ENCODE data around the gene MED28. TPM values are rescaled to one million over a fixed set of nuclear protein-coding genes. Genes with fewer than 3 reads are reported as not detected.

Gene MED28
- total RNA-seq, 4 donors from 2014 or later = 6.1 to 14.5 (median 11.5) TPM

DNA sequence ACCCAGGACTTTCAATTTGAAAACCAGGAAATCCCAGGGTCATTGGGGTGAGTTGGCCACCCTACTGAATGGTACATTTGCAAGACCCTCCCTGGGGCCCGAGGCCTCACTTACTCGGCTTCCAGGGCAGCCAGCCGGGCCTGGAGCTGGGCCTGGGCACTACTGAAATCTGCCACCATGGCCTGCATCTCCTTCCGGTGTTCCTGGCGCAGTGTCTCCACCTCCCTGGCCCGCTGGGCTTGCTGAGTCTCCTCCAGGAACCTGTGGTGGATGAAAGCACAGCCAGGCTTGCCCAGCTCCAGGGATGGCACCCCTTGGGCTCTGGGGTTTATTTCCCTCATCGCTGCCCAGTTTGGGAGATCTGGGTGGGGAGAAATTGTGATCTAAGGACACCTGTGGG, 24.7 kb downstream of the MED28 start:
- no peak overlapping the region for H3K4me3 ChIP-seq
- intact Hi-C loops (cut with DNase I) = loop anchor here (5.0 kb wide), 1 partner anchor 87 kb away; no protein-coding TSS in a partner anchor
- WGBS, 2 donors = no CpG with 5 or more reads among the region's 7 CpGs
- H3K36me3 ChIP-seq = peaks cover 0 to 31% (median 0%) of the 10 kb centered on the region in 3 donors
- TF ChIP-seq, protein P1, sequence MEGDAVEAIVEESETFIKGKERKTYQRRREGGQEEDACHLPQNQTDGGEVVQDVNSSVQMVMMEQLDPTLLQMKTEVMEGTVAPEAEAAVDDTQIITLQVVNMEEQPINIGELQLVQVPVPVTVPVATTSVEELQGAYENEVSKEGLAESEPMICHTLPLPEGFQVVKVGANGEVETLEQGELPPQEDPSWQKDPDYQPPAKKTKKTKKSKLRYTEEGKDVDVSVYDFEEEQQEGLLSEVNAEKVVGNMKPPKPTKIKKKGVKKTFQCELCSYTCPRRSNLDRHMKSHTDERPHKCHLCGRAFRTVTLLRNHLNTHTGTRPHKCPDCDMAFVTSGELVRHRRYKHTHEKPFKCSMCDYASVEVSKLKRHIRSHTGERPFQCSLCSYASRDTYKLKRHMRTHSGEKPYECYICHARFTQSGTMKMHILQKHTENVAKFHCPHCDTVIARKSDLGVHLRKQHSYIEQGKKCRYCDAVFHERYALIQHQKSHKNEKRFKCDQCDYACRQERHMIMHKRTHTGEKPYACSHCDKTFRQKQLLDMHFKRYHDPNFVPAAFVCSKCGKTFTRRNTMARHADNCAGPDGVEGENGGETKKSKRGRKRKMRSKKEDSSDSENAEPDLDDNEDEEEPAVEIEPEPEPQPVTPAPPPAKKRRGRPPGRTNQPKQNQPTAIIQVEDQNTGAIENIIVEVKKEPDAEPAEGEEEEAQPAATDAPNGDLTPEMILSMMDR (IDR thresholded peaks at IDR 0.05) = no peak
- TF ChIP-seq POLR2A (IDR thresholded peaks at IDR 0.05) = no peak
- DNase-seq = no peak
- H3K4me1 ChIP-seq = peaks cover 0 to 6% (median 0%) of the 10 kb centered on the region in 3 donors
- no peaks in the 10 kb centered on the region for H3K9me3 ChIP-seq
- H3K27ac ChIP-seq = no peak overlapping the region
- H3K27me3 ChIP-seq = peaks cover 0 to 12% (median 0%) of the 10 kb centered on the region in 4 donors

DNA sequence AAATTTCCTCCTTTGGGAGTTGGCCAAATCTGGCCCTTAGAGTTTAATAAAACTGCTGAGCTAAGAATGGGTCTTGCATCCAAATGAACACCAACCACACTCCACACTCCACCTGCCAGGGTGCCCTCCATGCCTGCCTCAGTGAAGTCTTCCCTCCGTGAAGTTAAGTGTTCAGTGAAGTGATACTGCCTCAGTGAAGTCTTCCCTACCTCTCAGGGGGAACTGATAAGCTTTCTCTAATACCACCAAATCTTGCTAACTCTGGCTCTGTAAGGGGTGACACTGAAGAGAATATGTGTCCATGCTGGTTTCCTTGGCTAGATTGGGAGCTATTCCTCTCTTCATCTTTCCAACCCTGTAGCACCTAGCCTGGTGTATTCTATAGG, 27.9 kb downstream of the MED28 start:
- no peak for DNase-seq
- intact Hi-C loops (cut with DNase I) = no loop called here
- no peak for TF ChIP-seq POLR2A (IDR thresholded peaks at IDR 0.05)
- TF ChIP-seq, protein P1 (IDR thresholded peaks at IDR 0.05) = no peak
- Histone ChIP-seq H3K4me3 (no peak overlapping the region), H3K4me1 (no peaks in the 10 kb centered on the region), H3K27ac (no peak overlapping the region), H3K27me3 (peaks cover 0 to 12% (median 0%) of the 10 kb centered on the region in 4 donors), H3K9me3 (no peaks in the 10 kb centered on the region), H3K36me3 (peaks cover 0 to 7% (median 0%) of the 10 kb centered on the region in 3 donors)
- 77 to 80% methylated on average over 1 of the region's 1 CpG for WGBS, 2 donors

DNA sequence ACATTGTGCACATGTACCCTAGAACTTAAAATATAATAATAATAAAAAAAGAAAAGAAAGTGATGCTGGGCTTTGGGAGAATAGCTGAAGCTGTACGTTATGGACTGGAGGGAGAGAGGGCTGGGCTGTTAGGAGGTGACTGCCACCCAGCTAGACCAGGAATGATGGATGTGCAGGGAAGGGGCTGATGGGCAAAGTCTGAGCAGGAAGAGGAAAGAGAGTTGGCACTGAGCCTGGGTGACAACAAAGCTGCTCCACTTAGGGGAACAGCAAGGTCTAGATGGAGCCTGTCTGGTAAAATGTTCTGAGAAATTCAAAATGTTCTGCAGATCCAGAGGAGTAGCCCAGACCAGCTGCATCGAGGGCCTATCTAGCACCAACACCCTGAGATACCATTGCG, 32.3 kb downstream of the MED28 start:
- H3K9me3 ChIP-seq = no peaks in the 10 kb centered on the region
- WGBS, 2 donors = 60 to 64% methylated on average over 3 of the region's 3 CpGs
- no peak overlapping the region for H3K27ac ChIP-seq
- no peak overlapping the region for H3K4me3 ChIP-seq
- peaks cover 0 to 11% (median 0%) of the 10 kb centered on the region in 4 donors for H3K27me3 ChIP-seq
- H3K36me3 ChIP-seq = no peaks in the 10 kb centered on the region
- no peaks in the 10 kb centered on the region for H3K4me1 ChIP-seq
- intact Hi-C loops (cut with DNase I) = no loop called here
- no peak for DNase-seq
- no peak for TF ChIP-seq POLR2A (IDR thresholded peaks at IDR 0.05)
- TF ChIP-seq, protein P1 (IDR thresholded peaks at IDR 0.05) = no peak

DNA sequence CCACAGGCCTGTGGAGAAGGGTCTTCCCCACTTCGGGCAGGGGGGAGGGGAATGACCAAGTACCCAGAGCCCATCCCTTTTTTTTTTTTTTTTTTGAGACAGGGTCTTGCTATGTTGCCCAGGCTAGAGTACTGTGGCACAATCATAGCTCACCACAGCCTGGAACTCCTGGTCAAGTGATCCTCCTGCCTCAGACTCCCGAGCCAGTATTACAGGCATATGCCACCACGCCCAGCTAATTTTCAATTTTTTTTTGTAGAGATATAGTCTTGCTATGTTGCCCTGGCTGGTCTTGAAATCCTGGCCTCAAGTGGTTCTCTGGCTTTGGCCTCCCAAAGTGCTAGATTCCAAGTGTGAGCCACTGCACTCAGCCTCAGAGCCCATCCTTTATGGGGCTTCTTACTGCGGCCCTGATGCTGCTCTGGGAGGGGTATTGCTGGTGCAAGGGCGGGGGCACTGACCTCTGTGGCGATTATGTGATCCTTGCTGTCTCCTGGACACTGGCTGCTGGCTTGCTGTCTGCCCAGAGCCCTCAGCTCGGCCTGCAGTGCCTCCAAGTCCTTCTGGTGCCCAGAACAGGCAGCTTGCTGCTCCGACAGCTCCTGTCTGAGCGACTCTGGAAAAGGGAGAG, 32.9 kb downstream of the MED28 start:
- DNase-seq = no peak
- intact Hi-C loops (cut with DNase I) = no loop called here
- H3K36me3 ChIP-seq = no peaks in the 10 kb centered on the region
- H3K27ac ChIP-seq = no peak overlapping the region
- no peaks in the 10 kb centered on the region for H3K9me3 ChIP-seq
- H3K27me3 ChIP-seq = peaks cover 0 to 6% (median 0%) of the 10 kb centered on the region in 4 donors
- TF ChIP-seq POLR2A (IDR thresholded peaks at IDR 0.05) = no peak
- TF ChIP-seq, protein P1 (IDR thresholded peaks at IDR 0.05) = no peak
- 80 to 83% methylated on average over 6 to 8 of the region's 9 CpGs for WGBS, 2 donors
- H3K4me3 ChIP-seq = no peak overlapping the region
- H3K4me1 ChIP-seq = no peaks in the 10 kb centered on the region

DNA sequence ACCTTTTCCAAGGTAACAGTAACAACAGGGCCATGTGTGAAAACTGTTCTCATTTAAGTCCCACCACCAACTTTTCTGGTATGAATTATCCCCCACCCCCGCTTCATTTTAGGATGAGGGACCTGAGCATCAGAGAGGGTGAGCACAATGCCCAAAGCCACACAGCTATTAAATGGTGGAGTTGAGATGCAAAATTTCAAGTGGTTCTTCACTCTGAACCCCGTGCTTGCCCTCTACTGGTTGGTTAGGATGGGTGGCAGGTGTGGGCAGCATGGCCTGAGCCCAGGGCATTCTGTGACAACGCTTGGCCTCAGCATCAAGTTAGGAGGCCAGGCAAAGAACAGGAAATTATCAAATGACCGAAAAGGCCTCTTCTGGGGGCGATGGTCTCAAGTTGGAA, 33.5 kb downstream of the MED28 start:
- 87 to 88% methylated on average over 4 to 5 of the region's 5 CpGs for WGBS, 2 donors
- Histone ChIP-seq H3K36me3 (no peaks in the 10 kb centered on the region), H3K9me3 (no peaks in the 10 kb centered on the region), H3K27me3 (peaks cover 0 to 6% (median 0%) of the 10 kb centered on the region in 4 donors), H3K4me1 (no peaks in the 10 kb centered on the region), H3K27ac (no peak overlapping the region), H3K4me3 (no peak overlapping the region)
- TF ChIP-seq, protein P1 (IDR thresholded peaks at IDR 0.05) = no peak
- no peak for TF ChIP-seq POLR2A (IDR thresholded peaks at IDR 0.05)
- no peak for DNase-seq
- intact Hi-C loops (cut with DNase I) = no loop called here

All from esophagus squamous epithelium (tissue), 5 donors.